HPDE6-E6E7 (cell line): ENCODE data around the gene JADE2.
"Not testable (repeated sequence)": the region's sequence is repeated elsewhere in the genome, so short reads cannot be mapped to it uniquely, and the experiment has no call there.

Experiments
- DNase-seq: peaks from one replicate; pipeline ENCODE4 v3.0.0; 2011; ENCODE audit warnings: missing footprints; ENCODE audit errors: extremely low spot score

The JADE2 gene

DNA sequence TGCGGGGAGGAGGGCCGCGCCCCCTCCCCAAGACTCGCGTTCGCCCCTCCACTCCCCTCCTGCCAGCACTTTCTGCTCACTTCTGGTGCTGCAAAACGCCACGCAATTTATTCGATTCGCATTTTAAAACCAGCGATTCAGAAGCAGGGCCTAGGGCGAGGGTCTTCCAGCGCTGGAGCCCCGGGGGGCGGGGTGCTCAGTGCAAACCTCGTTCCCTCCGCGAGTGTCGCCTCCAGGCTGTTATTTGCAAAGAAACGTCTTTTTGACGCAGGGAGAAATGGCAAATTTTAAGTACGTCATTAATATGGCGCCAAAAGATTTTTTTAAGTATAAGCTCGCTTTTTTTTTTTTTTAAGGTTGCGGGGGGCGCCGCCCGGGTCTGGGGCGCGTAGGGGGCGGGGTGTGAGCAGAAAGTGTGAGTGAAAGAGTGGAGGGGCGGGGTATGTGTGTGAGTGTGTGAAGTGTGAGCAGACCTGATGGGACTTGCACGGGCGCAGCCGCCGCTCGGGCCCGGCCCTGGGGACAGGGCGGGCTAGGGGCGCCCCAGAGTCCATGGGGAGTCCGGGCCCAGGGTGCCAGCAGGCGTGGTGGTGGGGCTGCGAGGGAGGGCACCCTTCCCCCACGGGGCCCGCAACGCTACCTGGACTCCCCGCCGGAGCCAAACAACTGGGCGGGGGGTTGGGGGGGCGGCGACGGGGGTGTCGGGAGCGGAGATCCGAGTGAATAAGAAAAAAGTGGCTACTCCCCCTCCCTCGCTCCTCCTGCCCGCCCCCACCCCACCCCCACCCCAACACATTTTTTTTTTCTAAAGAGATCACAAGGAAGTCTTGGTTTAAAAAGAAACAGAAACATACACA is at the start of gene JADE2:
TSS of gene JADE2 (plus strand) at position 845 of the 857 bp plus-strand sequence. CDS start 10,188 bp downstream, outside the sequence.
- DNase-seq = peak; percentile 79

GRCh38 chr5:134477462-134478245 is 47.8 kb upstream of the JADE2 start:
- no peak for DNase-seq

GRCh38 chr5:134479839-134480238 is 45.6 kb upstream of the JADE2 start:
- no peak for DNase-seq

DNA sequence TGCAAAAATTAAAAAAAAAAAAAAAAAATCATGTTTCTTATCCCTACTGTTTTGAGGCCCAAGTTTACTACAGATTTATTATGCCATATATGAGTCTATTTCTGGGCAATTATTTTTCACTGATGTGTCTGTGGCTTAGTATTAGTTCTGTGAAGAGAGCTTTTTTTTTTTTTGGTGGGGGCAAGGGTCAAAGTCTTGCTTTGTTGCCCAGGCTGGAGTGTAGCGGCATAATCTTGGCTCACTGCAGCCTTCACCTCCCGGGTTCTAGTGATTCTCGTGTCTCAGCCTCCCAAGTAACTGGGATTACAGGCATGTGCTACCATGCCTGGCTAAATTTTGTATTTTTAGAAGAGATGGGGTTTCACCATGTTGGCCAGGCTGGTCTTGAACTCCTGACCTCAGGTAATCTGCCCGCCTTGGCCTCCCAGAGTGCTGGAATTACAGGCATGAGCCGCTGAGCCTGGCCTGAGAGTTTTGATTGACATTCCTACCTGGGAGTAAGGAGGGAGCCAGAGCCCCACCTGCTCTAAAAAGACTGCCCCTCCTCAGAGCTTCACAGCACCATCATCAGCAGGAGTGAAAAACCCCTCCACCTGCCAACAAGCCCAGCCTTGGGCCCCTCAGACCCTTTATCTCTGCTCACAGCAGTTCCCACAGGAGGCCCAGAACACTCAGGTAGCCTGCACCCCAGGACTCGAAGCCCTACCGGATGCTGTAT is 36.1 kb upstream of the JADE2 start:
- DNase-seq = no peak

- DNase-seq = no peak
These were observed 35.1 kb upstream of the JADE2 start for GRCh38 chr5:134490255-134490924.

GRCh38 chr5:134490925-134491271 is 34.6 kb upstream of the JADE2 start:
- DNase-seq = no peak

DNA sequence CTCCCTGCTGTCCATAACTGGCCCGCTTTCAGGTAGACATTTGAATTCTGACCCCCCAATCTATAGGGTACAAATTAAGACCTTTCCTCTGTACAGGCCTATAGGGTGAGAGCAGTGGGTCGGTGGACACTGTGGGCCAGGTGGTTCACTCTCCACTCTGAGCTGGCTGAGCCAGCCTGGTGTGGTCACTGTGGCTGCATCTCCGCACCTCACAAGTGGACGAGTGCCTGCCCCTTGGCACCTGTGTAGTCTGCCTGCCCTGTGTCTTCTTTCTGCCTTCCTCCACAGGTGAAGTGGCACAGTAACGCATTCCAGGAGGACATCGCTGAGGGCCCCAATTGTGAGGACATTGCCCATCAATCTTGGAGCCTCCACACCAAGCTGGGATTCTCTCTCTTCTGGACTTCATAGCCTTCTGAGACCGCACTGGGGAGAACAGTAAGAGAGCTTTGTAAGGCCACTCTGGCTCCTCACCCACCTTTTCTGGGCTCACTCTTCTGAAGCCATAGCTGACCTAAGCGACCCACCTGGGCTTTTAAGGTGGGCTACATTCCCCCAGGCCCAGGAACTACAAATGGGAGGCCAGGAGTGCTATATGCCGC is 33.5 kb upstream of the JADE2 start:
- DNase-seq = no peak

GRCh38 chr5:134492568-134492967 is 32.9 kb upstream of the JADE2 start:
- no peak for DNase-seq

GRCh38 chr5:134493461-134494055 is 31.9 kb upstream of the JADE2 start:
- no peak for DNase-seq

GRCh38 chr5:134494780-134495179 is 30.7 kb upstream of the JADE2 start:
- DNase-seq = no peak

GRCh38 chr5:134499905-134500304 is 25.6 kb upstream of the JADE2 start:
- DNase-seq = not testable (repeated sequence)

DNA sequence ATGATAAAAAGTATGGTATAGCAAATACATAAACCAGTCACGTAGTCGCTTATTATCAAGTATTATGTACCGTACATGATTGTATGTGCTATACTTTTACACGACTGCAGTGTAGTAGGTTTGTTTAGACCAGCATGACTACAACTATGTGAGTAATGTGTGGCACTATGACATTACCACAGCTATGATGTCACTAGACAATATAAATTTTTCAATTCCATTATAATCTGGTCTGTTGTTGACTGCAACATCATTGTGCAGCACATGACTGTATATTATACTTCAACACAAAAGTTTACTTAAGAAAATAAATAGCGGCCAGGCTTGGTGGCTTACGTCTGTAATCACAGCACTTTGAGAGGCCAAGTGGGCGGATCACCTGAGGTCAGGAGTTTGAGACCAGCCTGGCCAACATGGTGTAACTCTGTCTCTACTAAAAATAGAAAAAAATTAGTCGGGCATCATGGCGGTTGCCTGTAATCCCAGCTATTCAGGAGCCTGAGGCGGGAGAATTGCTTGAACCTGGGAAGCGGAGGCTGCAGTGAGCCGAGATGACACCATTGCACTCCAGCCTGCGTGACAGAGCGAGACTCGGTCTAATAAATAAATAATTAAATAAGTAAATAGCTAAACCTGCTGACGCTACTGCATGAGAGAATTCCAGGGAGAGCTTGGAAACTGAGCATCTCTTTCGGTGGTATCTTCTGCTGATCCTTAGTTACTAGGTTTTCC is 24.6 kb upstream of the JADE2 start:
- no peak for DNase-seq

GRCh38 chr5:134502259-134502658 is 23.2 kb upstream of the JADE2 start:
- DNase-seq = no peak

GRCh38 chr5:134503088-134503936 is 22.2 kb upstream of the JADE2 start:
- DNase-seq = peak; percentile 96

DNA sequence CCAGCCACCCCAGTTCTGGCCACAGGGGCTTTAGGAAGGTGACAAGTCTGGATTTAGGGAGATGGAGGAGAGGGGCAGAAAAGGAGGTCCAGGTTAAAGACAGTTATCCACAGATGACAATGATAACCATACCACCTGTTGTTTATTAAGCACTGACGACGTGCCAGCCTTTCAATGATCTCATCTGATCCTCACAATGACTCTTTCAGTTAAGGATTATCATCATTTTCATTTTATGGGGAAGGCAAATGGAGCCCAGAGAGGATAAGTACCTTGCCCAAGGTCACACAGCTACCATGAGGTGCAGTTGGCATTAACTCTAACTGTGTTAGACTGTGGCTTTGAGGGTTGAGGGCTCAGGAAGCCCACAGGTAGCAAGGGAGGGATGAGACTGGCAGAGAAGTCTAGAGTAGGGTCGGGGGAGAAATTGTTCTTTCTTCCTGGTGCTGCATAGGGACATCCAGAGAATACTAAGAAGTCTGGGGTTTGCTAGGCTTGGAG is 21.5 kb upstream of the JADE2 start:
- no peak for DNase-seq

- no peak for DNase-seq
These were observed 20.7 kb upstream of the JADE2 start for GRCh38 chr5:134504629-134505300.

GRCh38 chr5:134506054-134507039 is 19.1 kb upstream of the JADE2 start:
- peak; percentile 45 for DNase-seq
